Stimulated activated CD8-positive, alpha-beta memory T cell treated with anti-CD3 and anti-CD28 coated beads, Interleukin-4, amount 100 ng/mL, for 4 hours (primary cell): Measurements from ENCODE around the gene LRRC61.

Experiments
- DNase-seq, 2 donors: peaks; one replicate each; pipeline ENCODE4 v3.0.0-alpha.2; 2020; ENCODE audit warnings: low read depth in 2 of 2, low spot score in 1 of 2

LRRC61 gene

DNA sequence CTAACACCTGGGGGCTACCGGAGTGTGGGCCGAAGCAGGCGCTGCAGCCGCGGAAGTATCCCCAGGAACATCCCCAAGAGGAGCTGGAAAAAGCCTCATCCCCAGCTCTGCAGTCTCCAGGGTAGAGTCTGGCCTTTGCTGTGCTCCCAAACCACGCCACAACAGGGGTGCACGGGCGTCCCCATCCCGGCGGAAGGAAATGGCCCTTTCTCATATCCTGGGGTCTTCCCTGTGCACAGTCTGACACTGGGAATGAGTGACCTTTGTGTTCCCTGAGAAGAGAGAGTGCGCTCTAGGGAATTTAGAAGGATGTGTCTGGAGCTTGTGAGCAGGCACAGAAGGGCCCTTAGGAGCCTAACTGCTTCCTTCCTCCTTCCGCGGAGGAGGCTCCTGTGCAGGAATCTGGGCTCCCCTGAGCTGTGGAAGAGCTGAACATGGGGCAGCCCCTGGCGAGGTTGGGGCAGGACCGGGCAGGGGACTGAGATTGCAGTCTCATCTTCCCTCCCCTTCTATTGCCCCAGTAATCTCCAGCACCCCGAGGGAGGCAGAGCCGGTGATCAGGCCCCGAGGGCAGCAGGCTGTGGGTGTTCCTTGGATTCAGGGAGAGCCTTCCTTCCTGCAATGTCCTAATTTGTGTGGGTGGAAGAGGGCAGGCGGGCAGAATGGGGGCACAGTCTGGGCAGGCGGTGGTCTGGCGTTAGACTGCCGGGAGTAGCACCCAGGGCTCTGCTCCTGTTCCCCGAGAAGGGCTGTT is 46.8 kb downstream of the LRRC61 start:
- DNase-seq, result no peak

DNA sequence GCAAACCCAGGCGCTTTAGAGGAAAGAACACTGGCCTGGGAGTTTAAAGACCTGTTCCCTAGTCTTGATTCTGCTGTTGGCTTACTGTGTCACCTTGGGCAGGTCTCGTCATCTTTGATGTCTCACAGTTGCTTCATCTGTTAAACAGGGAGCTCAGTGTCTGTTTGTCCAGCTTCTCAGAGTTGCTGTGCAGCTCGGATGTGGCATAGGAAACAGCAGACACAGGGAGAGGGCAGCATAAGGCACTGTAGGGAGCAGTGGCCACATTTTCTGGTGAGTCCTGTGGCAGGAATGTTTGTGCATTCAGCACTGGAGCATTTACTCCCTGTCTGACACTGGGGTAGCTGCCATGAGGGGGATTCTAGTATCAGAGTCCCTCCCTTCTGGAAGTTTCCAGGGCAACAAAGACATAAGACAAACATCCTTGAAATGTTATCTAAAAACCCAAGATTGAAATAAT is 47.5 kb downstream of the LRRC61 start:
- no peak for DNase-seq

DNA sequence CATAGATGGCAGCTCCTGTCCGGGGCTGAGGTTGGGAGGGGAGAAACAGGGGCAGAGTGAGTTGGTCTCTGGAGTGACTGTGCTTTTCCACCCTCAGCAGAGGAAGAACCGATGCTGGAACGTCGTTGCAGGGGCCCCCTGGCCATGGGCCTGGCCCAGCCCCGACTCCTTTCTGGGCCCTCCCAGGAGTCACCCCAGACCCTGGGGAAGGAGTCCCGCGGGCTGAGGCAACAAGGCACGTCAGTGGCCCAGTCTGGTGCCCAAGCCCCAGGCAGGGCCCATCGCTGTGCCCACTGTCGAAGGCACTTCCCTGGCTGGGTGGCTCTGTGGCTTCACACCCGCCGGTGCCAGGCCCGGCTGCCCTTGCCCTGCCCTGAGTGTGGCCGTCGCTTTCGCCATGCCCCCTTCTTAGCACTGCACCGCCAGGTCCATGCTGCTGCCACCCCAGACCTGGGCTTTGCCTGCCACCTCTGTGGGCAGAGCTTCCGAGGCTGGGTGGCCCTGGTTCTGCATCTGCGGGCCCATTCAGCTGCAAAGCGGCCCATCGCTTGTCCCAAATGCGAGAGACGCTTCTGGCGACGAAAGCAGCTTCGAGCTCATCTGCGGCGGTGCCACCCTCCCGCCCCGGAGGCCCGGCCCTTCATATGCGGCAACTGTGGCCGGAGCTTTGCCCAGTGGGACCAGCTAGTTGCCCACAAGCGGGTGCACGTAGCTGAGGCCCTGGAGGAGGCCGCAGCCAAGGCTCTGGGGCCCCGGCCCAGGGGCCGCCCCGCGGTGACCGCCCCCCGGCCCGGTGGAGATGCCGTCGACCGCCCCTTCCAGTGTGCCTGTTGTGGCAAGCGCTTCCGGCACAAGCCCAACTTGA is 48.2 kb downstream of the LRRC61 start:
- DNase-seq, result no peak

DNA sequence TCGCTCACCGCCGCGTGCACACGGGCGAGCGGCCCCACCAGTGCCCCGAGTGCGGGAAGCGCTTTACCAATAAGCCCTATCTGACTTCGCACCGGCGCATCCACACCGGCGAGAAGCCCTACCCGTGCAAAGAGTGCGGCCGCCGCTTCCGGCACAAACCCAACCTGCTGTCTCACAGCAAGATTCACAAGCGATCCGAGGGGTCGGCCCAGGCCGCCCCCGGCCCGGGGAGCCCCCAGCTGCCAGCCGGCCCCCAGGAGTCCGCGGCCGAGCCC is 48.8 kb downstream of the LRRC61 start:
- no peak for DNase-seq

DNA sequence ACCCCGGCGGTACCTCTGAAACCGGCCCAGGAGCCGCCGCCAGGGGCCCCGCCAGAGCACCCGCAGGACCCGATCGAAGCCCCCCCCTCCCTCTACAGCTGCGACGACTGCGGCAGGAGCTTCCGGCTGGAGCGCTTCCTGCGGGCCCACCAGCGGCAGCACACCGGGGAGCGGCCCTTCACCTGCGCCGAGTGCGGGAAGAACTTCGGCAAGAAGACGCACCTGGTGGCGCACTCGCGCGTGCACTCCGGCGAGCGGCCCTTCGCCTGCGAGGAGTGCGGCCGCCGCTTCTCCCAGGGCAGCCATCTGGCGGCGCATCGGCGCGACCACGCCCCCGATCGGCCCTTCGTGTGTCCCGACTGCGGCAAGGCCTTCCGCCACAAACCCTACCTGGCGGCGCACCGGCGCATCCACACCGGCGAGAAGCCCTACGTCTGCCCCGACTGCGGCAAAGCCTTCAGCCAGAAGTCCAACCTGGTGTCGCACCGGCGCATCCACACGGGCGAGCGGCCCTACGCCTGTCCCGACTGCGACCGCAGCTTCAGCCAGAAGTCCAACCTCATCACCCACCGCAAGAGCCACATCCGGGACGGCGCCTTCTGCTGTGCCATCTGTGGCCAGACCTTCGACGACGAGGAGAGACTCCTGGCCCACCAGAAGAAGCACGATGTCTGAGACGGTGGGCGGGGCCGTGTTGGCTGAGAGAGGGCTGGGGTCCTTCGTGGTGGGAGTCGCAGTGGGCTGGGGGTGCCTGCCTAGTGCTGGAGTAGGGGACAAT is 49.3 kb downstream of the LRRC61 start:
- no peak for DNase-seq

DNA sequence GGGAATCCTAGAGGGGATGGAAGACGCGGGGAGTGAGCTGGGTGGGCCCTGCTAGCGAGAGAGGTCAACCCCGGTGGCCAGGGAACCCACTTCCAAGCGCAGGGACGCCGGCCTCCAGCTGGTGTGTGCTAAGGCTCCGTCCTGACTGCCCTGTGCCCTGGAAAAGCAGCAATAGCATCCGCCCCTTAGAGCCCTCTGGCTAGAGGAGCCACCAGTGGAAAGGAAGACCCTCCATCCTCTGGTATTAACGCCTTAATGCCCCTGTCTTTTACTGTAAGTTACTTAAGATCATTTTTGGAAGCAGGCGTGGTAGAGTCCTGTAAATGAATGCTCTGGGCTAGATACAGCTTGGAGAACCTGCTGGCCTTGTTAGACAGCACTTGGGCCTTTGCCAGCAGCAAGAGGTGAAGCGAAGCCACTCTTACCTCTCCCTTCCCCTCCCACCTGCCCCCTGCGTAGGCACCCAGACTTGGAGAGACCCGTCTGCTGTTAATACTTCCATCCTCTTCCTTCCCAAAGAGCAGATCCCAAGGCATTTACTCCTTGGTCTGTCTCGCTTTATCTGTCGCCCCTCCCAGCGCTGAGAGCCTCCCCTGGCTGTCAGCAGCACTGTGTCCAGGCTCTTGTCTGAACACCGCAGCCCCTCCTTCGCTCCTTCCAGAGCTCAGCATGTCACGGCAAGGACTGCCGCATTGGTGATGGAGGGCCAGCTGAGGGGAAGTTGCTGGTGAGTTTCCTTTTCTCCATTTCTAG is 50.1 kb downstream of the LRRC61 start:
- no peak for DNase-seq

DNA sequence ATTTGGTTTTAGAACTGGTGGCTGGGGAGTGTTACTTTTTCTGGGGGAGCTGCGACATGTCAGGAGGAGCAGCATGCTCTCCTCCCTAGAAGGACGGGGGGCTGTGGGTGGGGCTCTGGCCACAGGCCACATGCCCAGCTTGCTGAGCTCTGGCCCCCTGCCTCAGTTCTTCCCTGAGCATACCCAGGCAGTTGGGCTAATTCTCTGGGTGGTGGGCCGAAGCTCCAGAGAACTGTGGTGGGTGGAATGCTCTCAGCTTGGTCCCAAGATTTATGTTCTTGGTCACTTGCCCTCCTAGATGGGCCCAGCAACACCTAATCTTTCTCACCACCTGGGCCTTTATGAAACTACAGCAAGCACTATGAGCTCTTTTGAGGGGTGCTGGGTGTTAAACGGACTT is 50.9 kb downstream of the LRRC61 start:
- DNase-seq, result no peak

DNA sequence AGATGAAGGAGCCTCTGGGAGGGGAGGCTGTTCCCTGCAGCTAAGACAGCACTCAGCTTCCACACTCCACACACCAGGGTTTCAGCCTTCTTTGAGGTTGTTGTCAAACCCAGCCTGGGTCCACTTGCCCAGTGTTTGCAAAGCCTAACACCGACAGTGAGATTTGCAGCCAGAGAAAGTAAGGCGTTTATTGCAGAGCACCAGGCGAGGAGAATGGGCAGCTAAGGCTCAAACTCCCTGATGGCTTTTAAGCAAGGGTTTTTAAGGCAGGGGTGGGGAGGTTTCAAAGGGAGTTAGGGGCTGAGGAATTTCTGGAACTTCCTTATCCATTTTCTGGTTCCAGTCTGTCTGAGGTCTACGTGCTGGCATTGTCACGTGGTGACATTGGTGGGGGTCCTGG is 51.3 kb downstream of the LRRC61 start:
- no peak for DNase-seq

DNA sequence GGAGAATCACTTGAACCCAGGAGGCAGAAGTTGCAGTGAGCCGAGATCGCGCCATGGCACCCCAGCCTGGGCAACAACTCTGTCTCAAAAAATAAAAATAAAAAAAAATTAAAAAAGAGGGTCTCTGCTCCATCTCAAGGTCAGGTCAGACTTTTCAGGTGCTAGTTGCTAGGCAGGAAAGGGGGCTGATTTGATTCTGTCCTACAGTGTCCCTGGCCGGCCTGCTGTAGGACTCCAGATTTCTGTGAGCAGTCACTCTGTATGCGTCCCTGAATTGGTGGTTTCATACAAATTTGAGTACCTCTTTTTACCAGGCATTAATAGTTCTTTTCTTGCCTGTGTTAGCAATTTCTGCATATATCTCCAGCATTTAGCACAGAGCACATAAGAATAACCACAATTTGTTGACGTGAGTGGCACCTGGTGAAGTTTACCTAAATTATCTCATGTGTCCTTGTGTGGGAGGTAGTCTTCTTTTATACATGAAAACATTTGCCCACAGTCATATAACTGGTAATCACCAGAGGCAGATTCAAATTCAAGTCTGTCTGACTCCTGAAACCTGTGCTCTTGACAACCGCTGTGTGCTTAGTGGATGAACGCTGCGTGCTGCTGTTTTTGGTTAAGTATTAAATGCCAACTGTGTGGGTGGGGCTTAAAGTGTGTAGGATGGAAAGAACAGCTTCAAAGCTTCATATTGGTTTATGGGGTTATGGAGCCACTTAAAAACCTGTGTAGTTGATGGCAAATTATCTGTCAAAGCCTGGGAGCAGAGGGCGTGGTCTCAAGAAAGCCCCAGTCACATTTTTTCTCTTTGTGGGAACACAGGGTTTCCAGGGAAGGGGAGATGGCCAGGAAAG is 52.7 kb downstream of the LRRC61 start:
- no peak for DNase-seq

DNA sequence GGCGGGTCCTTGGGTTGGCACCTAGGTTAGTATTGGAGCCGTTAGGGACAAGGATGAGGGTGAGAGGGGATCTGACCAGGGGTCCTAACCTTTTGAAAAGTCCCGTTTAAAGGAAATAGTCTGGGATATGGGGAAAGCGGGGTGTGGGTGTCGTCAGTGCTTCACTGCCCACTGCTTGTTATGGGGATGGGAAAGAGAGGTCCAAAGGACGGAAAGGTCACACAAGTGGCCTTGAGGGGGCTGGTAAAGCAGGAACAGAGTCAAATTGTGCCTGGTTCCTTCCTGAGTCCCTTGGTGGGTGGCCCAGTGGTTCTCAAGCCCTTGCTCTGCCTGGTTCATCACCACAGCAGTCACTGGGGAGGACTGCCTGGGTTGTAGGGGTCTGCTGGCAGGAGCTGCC is 53.4 kb downstream of the LRRC61 start:
- no peak for DNase-seq

DNA sequence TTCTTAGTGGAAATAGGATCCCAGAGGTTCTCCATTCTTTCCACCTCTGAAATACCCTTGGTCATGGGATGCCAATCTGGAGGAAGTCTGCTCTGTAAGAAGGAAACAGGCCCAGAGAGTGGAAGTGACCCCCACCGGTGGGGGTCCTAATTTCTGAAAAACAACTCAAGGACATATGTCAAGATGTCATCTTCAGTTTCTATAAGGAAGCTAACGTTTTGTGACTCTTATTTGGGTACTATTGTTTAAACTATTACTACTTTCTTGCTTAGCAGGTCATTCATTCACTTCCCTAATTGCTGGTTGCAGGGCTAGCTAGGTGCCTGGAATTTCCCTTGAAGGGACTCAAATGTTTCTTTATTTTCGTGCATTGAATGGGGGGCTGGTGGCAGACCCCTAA is 54.0 kb downstream of the LRRC61 start:
- DNase-seq, result no peak

DNA sequence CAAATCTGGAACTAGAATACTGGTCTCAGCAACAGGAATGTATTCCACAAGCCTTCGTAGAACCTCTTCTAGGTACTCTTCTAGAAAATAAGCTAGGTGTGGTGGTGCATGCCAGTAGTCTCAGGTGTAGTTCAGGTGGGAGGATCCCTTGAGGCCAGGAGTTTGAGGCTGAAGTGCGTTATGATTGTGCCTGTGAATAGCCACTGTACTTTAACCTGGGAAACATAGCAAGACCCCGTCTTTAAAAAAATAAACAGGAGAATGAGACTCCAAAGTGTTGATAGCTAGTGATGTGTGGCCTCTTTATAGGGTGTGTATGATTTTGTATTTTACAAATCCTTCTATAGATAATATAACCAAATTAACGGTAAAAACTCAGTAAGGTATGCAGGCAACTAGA is 54.5 kb downstream of the LRRC61 start:
- DNase-seq, result no peak

DNA sequence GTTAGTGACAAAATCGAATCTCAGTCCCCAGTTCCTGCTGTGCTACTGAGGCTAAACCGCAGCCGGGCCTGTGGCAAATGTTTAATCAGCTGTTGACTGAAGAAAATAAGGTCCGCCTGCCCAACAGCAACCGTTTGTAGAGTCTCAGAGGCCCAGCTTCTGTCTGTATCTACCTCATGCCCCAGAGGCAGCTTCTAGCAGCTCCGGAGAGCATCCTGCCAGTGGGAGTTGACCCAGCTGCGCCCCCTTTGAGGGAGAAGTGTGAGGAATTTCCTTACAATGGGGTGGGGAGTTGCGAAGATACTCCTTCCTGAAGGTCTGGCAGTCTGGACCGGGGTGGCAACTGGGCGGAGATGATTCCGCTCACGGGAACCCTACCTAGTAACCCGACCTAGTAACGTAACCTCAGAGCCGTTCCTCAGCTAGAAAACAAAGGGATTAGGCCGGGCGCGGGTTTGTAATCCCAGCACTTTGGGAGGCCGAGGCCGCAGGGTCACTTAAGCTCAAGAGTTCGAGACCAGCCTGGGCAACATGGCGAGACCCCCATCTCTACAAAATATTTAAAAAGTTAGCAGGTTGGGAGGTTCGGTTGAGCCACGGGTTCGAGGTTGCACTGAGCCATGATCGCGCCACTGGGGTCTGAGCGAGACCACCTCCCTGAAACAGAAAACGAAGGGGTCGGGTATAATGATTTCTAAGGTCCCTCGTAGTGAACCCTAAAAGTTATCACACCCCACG is 55.1 kb downstream of the LRRC61 start:
- peak in 1 of 2 donors; percentile 30 for DNase-seq

DNA sequence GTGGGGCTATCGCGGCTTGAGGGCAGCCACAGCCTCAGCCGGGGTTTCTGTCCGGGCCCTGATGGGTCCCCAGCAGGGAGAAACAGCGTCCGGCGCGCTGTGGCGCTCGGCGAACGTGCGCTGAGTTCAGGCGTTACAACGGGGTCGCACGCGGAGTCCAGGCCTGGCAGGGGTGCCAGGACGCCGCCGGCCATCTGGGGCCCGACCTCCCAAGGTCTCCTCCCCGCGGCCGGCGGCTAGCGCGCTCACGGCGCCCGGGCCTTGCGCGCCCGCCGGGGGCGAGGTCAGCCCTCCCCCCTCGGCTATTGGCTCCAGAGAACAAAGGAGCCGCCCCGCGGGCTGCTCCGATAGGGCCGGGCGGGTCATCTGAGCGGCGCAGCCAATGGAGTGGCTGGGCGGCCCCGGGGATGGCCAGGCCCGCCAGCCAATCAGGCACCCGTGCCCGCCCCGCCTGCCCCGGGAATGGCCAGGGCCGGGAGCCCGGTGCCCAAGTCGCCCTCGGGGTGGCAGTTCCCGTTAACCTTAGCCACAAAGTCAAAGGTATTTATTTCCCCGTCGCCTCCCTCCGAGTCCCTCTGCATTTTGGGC is 55.8 kb downstream of the LRRC61 start, which contains the start of gene ZNF775:
TSS of gene ZNF775 (plus strand) at position 478 of the 588 bp plus-strand sequence. CDS start 9,141 bp downstream, outside the sequence.
- DNase-seq, result peak; percentile 75 to 85

DNA sequence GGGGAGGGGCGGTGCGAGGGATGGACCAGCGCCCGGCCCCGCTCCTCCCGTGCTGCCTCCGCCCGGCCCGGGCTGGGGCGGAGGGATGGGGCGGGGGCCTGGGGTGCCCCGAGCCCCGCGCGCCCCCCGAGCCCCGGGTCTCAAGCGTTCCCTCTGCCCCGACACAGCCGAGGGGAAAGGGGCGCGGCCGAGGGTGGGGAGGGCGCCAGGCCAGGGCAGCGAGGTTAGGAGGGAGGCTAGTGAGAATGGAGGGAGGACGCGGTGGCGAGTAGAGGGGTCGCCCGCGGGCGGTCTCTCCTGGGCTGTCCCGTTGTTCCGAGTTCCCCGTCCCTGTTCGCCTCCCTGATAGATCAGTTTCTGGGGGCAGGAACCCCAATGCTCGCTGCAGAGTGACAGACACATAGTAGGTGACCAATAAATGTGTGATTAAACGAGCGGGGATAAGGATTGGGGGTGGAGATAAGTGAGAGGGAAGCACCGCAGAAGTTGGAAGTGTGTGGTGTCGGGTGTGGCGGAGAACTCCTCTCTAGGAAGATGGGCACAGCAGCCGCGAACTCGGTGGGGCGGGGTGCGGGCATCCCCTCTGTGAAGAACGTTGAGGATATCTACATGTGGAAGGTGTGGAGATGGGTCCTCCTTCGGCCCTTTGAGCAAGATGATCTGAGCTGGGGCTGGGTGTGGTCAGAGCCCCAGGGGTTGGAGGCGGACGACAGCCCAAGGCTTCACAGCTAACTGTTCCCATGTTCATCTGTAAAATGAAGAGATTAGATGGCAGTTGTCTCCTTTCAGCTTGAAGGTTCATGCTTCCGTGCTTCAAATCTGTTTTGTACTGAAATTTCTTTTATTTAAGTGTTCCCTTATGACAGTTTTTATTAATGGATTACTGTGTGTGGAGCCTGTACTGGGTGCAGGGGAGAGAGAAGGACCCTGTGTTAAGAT is 56.6 kb downstream of the LRRC61 start:
- no peak for DNase-seq

DNA sequence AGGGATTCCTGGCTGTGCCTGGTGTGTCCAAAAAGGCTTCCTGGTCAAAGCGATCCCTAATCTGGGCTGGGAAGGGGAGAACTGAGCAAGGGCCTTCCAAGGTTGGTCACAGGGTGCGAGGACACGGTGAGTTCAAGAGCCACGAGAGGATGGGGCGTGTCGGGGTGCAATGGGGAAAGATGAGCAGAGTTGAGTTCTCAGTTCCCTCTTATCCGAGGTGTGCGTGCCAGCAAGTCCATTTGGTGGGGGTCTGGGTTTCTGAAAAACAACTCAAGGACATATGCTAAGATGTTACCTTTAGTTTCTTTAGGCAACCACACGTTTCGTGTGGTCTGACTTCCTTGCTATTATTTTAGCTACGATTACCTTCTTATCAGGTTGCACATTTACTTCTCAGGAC is 57.3 kb downstream of the LRRC61 start:
- no peak for DNase-seq

DNA sequence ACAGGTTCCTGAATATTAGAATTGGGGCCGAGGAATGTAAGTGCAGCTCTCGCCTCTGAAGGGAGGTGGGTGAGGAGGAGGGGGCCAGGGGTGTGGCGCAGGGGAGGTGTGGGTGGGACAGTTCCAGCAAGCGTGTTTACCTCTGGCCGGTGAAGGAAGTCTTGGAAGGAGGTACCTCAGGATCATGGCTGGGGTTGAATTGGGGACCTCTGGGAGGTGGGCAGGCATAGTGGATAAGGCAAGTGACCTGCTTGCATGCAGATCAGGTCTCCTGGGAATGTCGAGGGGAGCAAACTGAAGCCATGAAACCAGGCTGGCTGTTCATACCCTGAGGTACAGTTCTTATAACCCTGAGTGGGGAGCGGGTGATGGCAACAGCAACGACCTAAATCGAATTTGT is 57.9 kb downstream of the LRRC61 start:
- DNase-seq, result no peak

DNA sequence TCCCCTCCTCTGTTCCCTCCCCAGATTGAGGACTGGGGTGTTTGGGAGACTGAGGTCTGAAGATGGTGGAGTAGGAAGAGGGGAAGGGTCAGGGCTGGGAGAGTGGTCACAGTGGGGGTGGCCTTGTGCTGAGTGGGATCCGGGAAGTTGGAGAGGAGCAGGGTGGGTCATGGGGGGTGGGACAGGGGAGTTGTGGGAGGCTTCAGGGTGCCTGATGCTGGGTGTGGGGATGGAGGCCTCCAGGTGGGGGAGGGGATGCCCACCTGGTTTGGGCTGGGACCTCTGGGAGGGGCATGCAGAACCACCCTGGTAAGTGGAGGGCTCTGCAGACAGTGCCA is 58.6 kb downstream of the LRRC61 start:
- DNase-seq, result no peak
